Esophagus squamous epithelium (tissue), 5 donors: ENCODE results near the gene PTPRM. TPM values are rescaled to one million over a fixed set of nuclear protein-coding genes. Genes with fewer than 3 reads are reported as not detected.

ENCODE experiments used
- DNase-seq: peaks from one replicate; lab custom pipeline; 2025; lab: John Stamatoyannopoulos, UW
- H3K27ac ChIP-seq, 4 donors: fragments of 200-600 bp; sonication (generic); one replicate each; pipeline ENCODE4 v1.5.1; 2016 to 2019; ENCODE audit warnings: mild to moderate bottlenecking in 1 of 4
- H3K27me3 ChIP-seq, 4 donors: fragments of 200-600 bp; sonication (generic); 1 replicate in 3 of 4; 2 replicates in 1 of 4; pipeline versions ENCODE4 v1.5.1 to v1.6.0; 2017 to 2021; ENCODE audit warnings: antibody characterized with exemption in 1 of 4
- H3K36me3 ChIP-seq, 3 donors: fragments of 200-600 bp; sonication (generic); one replicate each; pipeline ENCODE4 v1.5.1; 2016 to 2019
- H3K4me1 ChIP-seq, 3 donors: fragments of 200-600 bp; sonication (generic); one replicate each; pipeline ENCODE4 v1.5.1; 2017 to 2019
- H3K4me3 ChIP-seq, 4 donors: fragments of 200-600 bp; sonication (generic); 1 replicate in 3 of 4; 2 replicates in 1 of 4; pipeline ENCODE4 v1.5.1; 2016 to 2019; ENCODE audit warnings: mild to moderate bottlenecking in 2 of 4, moderate library complexity in 1 of 4
- H3K9me3 ChIP-seq, 3 donors: fragments of 200-600 bp; sonication (generic); one replicate each; pipeline ENCODE4 v1.5.1; 2016 to 2019
- POLR2A ChIP-seq, 4 donors: fragments of 450-650 bp; IDR thresholded peaks; one replicate each; pipeline ENCODE4 v1.6.1; 2017; ENCODE audit warnings: antibody characterized with exemption in 4 of 4, mild to moderate bottlenecking in 4 of 4, moderate library complexity in 3 of 4
- WGBS, 2 donors: methylation state at CpG; one replicate each; pipeline ENCODE4 v1.1.5; 2018; 5-methylcytosine and 5-hydroxymethylcytosine counted together
- intact Hi-C: fragments of 100-400 bp; cut with DNase I; formaldehyde crosslinking; loops from one replicate; pipeline ENCODE4 v1.15.0; 2022
- total RNA-seq, 4 donors: library from RNA; depleted of rRNA; stranded (reverse); fragments of >200 nt; gene quantifications; one replicate each; pipeline ENCODE4 v1.1.0, GENCODE V29; 2016
- TF ChIP-seq, protein P1 (sequence below), 6 experiments: fragments of 450-650 bp in 4 of 6; fragments of 200-600 bp in 2 of 6; sonication (generic) in 2 of 6; IDR thresholded peaks; one replicate each; pipeline ENCODE4 v1.5.1; 2016 to 2019; ENCODE audit warnings: antibody characterized with exemption in 6 of 6, mild to moderate bottlenecking in 4 of 6, moderate library complexity in 4 of 6
- donor health status: DM: yes; HTN: yes; CAD: no.

Gene PTPRM
- total RNA-seq, 4 donors from 2014 or later, result 6.5 to 38.7 (median 11.1) TPM

DNA sequence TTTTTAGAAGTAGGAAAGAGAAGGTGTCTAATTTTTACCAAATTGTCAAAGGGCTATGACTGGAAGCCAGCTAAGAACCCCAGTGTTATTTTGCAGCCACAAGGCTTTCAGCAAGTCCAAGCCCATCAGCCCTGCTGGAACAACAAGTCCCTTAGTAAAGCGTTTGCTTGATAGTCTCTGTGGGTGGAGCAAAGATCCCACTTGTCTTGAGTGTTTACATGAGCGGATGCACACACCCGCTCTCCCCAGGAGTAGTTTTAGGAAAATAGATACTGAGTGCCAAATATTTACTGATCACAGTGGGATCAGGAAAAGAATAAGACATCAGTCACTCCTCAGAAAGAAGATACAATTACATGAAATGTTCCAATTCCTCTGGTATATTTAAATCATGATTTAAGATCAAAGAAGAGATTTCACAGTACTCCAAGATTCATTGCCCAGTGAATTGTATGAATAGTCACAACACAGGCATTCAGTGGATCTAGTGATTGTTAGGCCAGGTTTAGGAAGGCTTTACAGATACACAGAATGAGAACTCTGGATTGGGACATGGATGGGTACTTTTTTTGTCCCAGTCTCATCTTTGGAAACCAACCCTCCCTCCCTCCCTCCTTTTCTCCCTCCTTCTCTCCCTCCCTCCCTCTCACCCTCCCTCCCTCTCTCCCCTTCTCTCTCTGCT lies 514.9 kb downstream of the PTPRM start:
- Histone ChIP-seq H3K27me3 (no peaks in the 10 kb centered on the region), H3K9me3 (no peaks in the 10 kb centered on the region), H3K4me1 (no peaks in the 10 kb centered on the region), H3K36me3 (peaks cover 0 to 9% (median 0%) of the 10 kb centered on the region in 3 donors), H3K4me3 (no peak overlapping the region), H3K27ac (no peak overlapping the region)
- no peak for DNase-seq
- TF ChIP-seq, protein P1, sequence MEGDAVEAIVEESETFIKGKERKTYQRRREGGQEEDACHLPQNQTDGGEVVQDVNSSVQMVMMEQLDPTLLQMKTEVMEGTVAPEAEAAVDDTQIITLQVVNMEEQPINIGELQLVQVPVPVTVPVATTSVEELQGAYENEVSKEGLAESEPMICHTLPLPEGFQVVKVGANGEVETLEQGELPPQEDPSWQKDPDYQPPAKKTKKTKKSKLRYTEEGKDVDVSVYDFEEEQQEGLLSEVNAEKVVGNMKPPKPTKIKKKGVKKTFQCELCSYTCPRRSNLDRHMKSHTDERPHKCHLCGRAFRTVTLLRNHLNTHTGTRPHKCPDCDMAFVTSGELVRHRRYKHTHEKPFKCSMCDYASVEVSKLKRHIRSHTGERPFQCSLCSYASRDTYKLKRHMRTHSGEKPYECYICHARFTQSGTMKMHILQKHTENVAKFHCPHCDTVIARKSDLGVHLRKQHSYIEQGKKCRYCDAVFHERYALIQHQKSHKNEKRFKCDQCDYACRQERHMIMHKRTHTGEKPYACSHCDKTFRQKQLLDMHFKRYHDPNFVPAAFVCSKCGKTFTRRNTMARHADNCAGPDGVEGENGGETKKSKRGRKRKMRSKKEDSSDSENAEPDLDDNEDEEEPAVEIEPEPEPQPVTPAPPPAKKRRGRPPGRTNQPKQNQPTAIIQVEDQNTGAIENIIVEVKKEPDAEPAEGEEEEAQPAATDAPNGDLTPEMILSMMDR (IDR thresholded peaks at IDR 0.05), result no peak
- TF ChIP-seq POLR2A (IDR thresholded peaks at IDR 0.05), result no peak
- 44 to 45% methylated on average over 3 of the region's 3 CpGs for WGBS, 2 donors
- intact Hi-C loops, result no loop called here

DNA sequence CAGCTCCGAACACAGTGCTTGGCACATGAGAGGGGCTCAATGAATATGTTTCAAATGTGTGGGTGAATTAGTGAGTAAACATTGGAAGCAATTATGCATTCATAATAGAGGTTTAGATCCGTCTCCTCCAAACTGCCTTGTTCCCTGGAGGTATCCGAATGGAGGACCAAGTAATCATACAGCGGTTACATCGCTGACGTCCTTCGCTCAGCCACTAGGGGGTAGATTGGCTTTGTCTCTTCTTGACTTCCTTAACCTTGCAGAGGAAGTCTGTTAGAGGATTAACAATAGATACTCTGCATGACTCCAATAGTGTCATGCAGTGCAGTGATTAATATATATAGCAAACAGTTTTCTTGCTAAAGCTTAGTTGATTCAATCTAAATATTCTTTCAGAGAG lies 517.0 kb downstream of the PTPRM start:
- no peak for DNase-seq
- WGBS, 2 donors, result 82 to 94% methylated on average over 6 to 7 of the region's 7 CpGs
- intact Hi-C loops, result no loop called here

DNA sequence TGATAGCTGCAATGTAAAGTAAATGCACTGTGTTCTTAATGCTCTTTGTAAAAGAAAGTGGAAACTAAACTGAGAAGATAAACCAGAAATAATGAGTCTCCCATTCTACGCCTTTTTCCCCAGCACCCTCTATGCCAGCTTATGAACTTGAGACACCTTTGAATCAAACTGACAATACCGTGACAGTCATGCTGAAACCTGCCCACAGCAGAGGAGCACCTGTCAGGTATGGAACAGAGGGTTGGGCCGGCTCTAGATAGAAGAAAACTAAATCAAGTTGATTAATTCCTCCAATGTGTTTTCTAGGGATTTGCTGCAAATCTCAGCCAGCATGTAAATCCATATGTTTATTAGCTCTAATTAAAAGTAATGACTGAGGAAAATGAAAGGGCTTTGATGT lies 521.5 kb downstream of the PTPRM start:
- Histone ChIP-seq H3K27me3 (no peaks in the 10 kb centered on the region), H3K4me3 (no peak overlapping the region), H3K4me1 (peaks cover 0 to 11% (median 0%) of the 10 kb centered on the region in 3 donors), H3K36me3 (peaks cover 0 to 9% (median 0%) of the 10 kb centered on the region in 3 donors), H3K27ac (no peak overlapping the region), H3K9me3 (no peaks in the 10 kb centered on the region)
- intact Hi-C loops, result no loop called here
- DNase-seq, result no peak
- TF ChIP-seq, protein P1 (IDR thresholded peaks at IDR 0.05), result no peak
- TF ChIP-seq POLR2A (IDR thresholded peaks at IDR 0.05), result no peak
- 46 to 57% methylated on average over 3 of the region's 3 CpGs for WGBS, 2 donors

More for the DNA sequence above, 517.0 kb downstream of the PTPRM start:
- no peak for TF ChIP-seq POLR2A (IDR thresholded peaks at IDR 0.05)
- TF ChIP-seq, protein P1 (IDR thresholded peaks at IDR 0.05), result peak in 2 of 6 experiments; percentile 26 to 45
- Histone ChIP-seq H3K27ac (no peak overlapping the region), H3K27me3 (no peaks in the 10 kb centered on the region), H3K36me3 (peaks cover 0 to 9% (median 0%) of the 10 kb centered on the region in 3 donors), H3K4me3 (no peak overlapping the region), H3K4me1 (peaks cover 0 to 11% (median 0%) of the 10 kb centered on the region in 3 donors), H3K9me3 (no peaks in the 10 kb centered on the region)

DNA sequence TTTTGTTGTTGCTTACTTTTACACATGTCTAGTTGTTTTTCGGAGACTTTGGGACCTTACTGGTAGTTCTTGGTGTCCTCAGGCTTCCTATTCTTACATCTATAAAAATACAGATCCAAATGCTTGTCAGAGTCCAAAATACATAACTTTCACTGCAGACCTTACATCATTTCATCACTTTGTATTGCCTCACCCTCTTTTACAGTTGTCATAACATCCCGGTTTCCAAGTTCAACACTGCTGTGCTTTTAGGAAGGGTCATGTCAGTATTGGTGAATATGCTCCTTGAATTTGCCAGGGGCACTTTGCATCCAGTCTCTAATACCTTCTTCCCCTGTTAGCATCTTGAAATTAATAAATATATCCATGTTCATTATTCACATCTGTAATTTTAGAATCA lies 523.9 kb downstream of the PTPRM start:
- Histone ChIP-seq H3K4me3 (no peak overlapping the region), H3K4me1 (peaks cover 0 to 11% (median 0%) of the 10 kb centered on the region in 3 donors), H3K9me3 (no peaks in the 10 kb centered on the region), H3K36me3 (peaks cover 0 to 3% (median 0%) of the 10 kb centered on the region in 3 donors), H3K27me3 (no peaks in the 10 kb centered on the region), H3K27ac (no peak overlapping the region)
- 80 to 81% methylated on average over 2 of the region's 2 CpGs for WGBS, 2 donors
- DNase-seq, result no peak
- TF ChIP-seq, protein P1 (IDR thresholded peaks at IDR 0.05), result no peak
- intact Hi-C loops, result no loop called here

DNA sequence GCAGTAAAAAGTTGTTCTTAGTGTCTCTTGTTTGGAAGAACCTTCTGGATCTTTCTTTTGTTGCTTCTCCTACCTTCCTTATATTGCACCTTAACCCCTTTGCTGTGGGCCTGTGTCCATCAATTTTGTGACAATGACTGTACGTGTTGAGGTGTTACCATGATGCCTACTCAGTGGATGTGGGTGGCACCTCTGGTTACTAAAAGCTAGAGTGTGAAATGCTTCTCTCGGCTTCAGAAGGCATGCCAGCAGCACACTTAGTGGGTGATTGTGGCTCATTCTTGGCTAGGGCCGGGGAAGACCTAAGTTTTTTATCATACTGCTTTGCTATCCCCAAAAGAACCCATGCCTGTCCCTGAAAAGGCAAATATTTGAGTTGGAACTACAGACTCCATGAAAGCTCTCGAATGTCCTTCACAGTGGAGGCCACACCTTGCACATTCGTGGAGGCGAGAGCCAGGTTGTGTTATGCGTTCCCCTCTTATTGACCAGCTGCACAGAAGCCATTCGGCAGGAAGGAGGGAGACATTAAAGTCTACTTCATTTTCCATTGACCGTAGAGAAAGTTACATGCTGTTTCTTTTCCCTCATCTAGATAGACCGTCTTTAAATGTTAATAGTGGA lies 528.9 kb downstream of the PTPRM start:
- no peak overlapping the region for H3K27ac ChIP-seq
- no peaks in the 10 kb centered on the region for H3K9me3 ChIP-seq
- intact Hi-C loops, result no loop called here
- no peaks in the 10 kb centered on the region for H3K36me3 ChIP-seq
- DNase-seq, result no peak
- H3K4me1 ChIP-seq, result no peaks in the 10 kb centered on the region
- no peak overlapping the region for H3K4me3 ChIP-seq
- TF ChIP-seq POLR2A (IDR thresholded peaks at IDR 0.05), result no peak
- TF ChIP-seq, protein P1 (IDR thresholded peaks at IDR 0.05), result no peak
- 76 to 89% methylated on average over 10 of the region's 10 CpGs for WGBS, 2 donors
- no peaks in the 10 kb centered on the region for H3K27me3 ChIP-seq
